SU-DHL-6 (cell line): ENCODE measurements around the gene ALOXE3.

ENCODE experiments used
- H2AFZ ChIP-seq: fragments of 200-600 bp; sonication (generic); 2 replicates; pipeline ENCODE4 v1.6.1; 2014; ENCODE audit warnings: low read depth, mild to moderate bottlenecking, moderate library complexity, mixed read lengths, antibody characterized with exemption, low read length; ENCODE audit not compliant: severe bottlenecking
- H3F3A ChIP-seq: fragments of 200-600 bp; shearing (Covaris generic); 2 replicates; pipeline ENCODE4 v1.6.0; 2016; ENCODE audit warnings: antibody characterized with exemption, mild to moderate bottlenecking; ENCODE audit not compliant: insufficient read depth
- H3K27ac ChIP-seq: fragments of 200-600 bp; sonication (generic); 2 replicates; pipeline ENCODE4 v1.5.1; 2016; ENCODE audit warnings: low read depth, mild to moderate bottlenecking, low read length, moderate library complexity, mixed read lengths
- H3K27me3 ChIP-seq: fragments of 200-600 bp; sonication (generic), shearing (Covaris generic); 2 replicates; pipeline ENCODE4 v1.6.0; 2014; ENCODE audit warnings: mild to moderate bottlenecking, low read length
- H3K36me3 ChIP-seq: fragments of 200-600 bp; sonication (generic); 2 replicates; pipeline ENCODE4 v1.6.1; 2014; ENCODE audit warnings: mild to moderate bottlenecking, low read length, mixed read lengths
- H3K4me2 ChIP-seq: fragments of 300-600, 200-600 bp; shearing (Covaris generic), sonication (generic); 2 replicates; pipeline ENCODE4 v1.6.0; 2014; ENCODE audit warnings: low read length, low read depth, mild to moderate bottlenecking; ENCODE audit not compliant: poor library complexity, severe bottlenecking
- H3K4me3 ChIP-seq: fragments of 200-600 bp; sonication (generic); 2 replicates; pipeline ENCODE4 v1.5.1; 2014; ENCODE audit warnings: antibody characterized with exemption, low read length, mild to moderate bottlenecking, mixed read lengths; ENCODE audit not compliant: insufficient read depth, poor library complexity, severe bottlenecking
- H3K79me2 ChIP-seq: fragments of 200-600 bp; sonication (generic); 2 replicates; pipeline ENCODE4 v1.6.1; 2014; ENCODE audit warnings: mild to moderate bottlenecking, low read length, moderate library complexity; ENCODE audit not compliant: insufficient read depth
- H3K9ac ChIP-seq: fragments of 200-600 bp; sonication (generic); 2 replicates; pipeline ENCODE4 v1.7.0; 2014; ENCODE audit warnings: mild to moderate bottlenecking, low read length
- H3K9me2 ChIP-seq: fragments of 200-600 bp; sonication (generic); replicated peaks from 2 replicates; pipeline ENCODE4 v1.6.1; 2014; ENCODE audit warnings: low read length; ENCODE audit not compliant: insufficient read depth
- H3K9me3 ChIP-seq: fragments of 200-600 bp; sonication (generic); 2 replicates; pipeline ENCODE4 v1.6.1; 2014; ENCODE audit warnings: low read length, mixed read lengths; ENCODE audit not compliant: insufficient read depth
- H4K20me1 ChIP-seq: fragments of 200-600 bp; sonication (generic); 2 replicates; pipeline ENCODE4 v1.6.1; 2014; ENCODE audit warnings: low read depth, mild to moderate bottlenecking, antibody characterized with exemption, low read length, moderate library complexity, mixed read lengths
- EZH2phosphoT487 ChIP-seq: fragments of 200-600 bp; sonication (generic), shearing (Covaris generic); conservative IDR thresholded peaks from 2 replicates; pipeline ENCODE4 v1.6.1; 2018; ENCODE audit warnings: mild to moderate bottlenecking, antibody characterized with exemption, low read length, moderate library complexity, mixed read lengths
- TF ChIP-seq, protein P1 (sequence below): fragments of 200-600 bp; sonication (generic); IDR thresholded peaks from one replicate; pipeline ENCODE4 v1.5.1; 2017; ENCODE audit warnings: antibody characterized with exemption, mild to moderate bottlenecking, low read length, moderate library complexity; ENCODE audit not compliant: insufficient read depth, poor library complexity, severe bottlenecking

Gene ALOXE3

DNA sequence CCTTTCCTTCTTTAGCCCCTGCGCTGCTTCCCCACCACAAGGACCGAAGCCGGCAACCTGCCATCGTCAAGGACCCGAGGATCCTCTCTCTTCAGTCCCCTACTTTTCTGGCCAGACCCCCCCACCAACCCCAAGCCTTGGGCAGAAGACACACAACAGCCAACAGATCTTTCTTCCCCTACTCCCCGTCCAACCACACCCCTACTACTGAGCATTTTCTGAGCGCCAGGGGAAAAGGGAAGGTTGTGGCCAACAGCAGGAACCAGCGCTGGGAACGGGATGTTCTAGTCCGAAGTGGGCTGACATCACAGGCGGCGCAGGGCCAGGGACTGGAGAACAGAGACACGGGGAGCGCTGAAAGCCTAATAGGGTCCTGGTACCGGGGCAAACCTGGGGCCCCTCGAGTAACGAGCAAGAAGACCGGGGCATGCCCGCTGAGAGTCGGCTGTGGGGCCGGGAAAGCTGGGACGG, 33.4 kb upstream of the ALOXE3 start:
- Histone ChIP-seq H3K9me2 (no peaks in the 10 kb centered on the region), H3K9ac (peak overlapping the region; percentile 70), H3F3A (0 out of 2 replicates have a peak, but pooled peaks cover 3% of the 10 kb centered on the region), H4K20me1 (no peaks in the 10 kb centered on the region), H3K4me2 (peak overlapping the region; percentile 67), H2AFZ (no peak overlapping the region), H3K79me2 (peaks cover 8% of the 10 kb centered on the region; the same call in 1 of the 2 replicates), H3K4me3 (peak overlapping the region; percentile 62), H3K36me3 (no peaks in the 10 kb centered on the region), H3K9me3 (no peaks in the 10 kb centered on the region), H3K27me3 (no peaks in the 10 kb centered on the region), H3K27ac (peak overlapping the region; percentile 18; the same call in 1 of the 2 replicates)
- TF ChIP-seq, protein P1, sequence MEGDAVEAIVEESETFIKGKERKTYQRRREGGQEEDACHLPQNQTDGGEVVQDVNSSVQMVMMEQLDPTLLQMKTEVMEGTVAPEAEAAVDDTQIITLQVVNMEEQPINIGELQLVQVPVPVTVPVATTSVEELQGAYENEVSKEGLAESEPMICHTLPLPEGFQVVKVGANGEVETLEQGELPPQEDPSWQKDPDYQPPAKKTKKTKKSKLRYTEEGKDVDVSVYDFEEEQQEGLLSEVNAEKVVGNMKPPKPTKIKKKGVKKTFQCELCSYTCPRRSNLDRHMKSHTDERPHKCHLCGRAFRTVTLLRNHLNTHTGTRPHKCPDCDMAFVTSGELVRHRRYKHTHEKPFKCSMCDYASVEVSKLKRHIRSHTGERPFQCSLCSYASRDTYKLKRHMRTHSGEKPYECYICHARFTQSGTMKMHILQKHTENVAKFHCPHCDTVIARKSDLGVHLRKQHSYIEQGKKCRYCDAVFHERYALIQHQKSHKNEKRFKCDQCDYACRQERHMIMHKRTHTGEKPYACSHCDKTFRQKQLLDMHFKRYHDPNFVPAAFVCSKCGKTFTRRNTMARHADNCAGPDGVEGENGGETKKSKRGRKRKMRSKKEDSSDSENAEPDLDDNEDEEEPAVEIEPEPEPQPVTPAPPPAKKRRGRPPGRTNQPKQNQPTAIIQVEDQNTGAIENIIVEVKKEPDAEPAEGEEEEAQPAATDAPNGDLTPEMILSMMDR: no peak
- no peak for TF ChIP-seq EZH2phosphoT487

DNA sequence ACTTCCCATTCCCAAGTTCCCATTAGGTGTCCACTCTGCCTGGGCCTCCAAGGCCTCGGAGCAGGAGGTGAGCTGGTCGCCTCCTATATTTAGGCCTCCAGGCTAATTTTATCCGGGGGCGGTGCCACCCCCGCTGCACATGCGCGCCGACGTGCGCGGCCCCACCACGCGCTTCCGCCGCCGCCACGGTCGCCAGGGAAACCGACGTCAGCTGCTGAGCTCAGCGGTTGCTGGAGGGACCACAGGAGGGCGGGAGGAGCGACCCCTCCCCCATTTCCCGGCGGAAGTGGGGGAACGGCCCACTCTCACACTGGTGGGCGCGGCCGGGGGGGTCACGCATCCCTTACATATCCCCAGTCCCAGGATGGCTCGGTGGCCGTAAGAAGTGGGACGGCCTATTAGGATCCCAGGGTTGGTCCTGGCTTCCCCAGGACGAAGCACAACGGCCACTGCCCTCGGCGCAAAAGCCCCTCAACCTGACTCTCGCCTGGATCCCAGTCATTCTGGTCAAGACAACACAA, 32.9 kb upstream of the ALOXE3 start:
- H3K4me2 ChIP-seq: peak overlapping the region; percentile 67
- no peaks in the 10 kb centered on the region for H3K9me2 ChIP-seq
- H3K9me3 ChIP-seq: no peaks in the 10 kb centered on the region
- H3K9ac ChIP-seq: peak overlapping the region; percentile 70
- H2AFZ ChIP-seq: no peak overlapping the region
- peak overlapping the region; percentile 62 for H3K4me3 ChIP-seq
- H3K36me3 ChIP-seq: no peaks in the 10 kb centered on the region
- H3K27ac ChIP-seq: peak overlapping the region; percentile 38
- 0 out of 2 replicates have a peak, but pooled peaks cover 3% of the 10 kb centered on the region for H3F3A ChIP-seq
- TF ChIP-seq EZH2phosphoT487: no peak
- TF ChIP-seq, protein P1: no peak
- no peaks in the 10 kb centered on the region for H3K27me3 ChIP-seq
- no peaks in the 10 kb centered on the region for H4K20me1 ChIP-seq
- peaks cover 8% of the 10 kb centered on the region; the same call in 1 of the 2 replicates for H3K79me2 ChIP-seq

DNA sequence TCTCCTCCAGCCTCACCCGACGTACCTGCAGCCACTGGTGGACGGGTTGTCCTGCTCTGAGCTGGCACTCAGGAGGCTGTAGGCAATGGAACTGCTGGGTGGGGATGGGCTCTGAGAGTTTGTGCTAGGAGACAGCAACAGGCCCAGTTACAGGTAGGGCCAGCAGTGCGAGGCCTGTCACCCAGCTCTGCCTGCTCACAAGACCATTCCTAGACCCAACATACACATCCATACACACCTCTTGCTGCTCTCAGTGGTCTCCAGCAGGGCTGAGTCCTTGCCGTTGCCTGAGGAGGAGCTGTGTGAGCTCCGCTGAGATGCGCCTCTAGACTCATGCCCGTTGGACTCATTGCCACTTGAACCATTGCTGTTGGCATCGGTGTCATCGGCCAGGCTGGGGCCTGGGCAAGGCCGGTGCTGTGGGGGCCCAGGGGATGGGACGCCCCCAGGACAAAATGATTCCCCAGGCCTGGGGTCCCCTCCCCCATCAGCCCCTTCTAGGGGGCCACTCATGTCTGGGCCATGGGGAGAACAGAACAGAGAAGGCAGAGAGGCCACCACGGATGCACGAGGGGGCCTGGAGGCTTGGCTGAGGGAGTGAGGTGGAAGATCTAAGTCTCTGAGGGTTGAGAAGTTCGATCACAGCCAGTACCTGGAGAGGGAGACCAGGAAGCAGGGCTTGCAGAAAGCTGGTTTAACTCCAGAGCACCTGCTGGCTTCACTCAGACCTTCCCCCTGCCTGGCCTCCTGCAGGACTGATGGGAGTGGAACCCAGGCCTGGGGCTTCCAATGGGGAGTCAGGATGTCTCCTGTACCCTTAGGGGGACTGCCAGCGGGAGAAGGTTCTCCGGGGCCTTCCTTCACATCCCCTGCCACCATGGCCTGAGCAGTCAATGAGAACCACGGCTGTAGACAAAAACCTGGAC, 32.1 kb upstream of the ALOXE3 start:
- H3K9ac ChIP-seq: 0 out of 2 replicates have a peak overlapping the region, but pooled peaks have one; percentile 12
- H3K4me3 ChIP-seq: peak overlapping the region; percentile 62
- 0 out of 2 replicates have a peak, but pooled peaks cover 3% of the 10 kb centered on the region for H3F3A ChIP-seq
- no peaks in the 10 kb centered on the region for H4K20me1 ChIP-seq
- peak overlapping the region; percentile 67 for H3K4me2 ChIP-seq
- H3K27me3 ChIP-seq: no peaks in the 10 kb centered on the region
- peaks cover 5% of the 10 kb centered on the region; the same call in 1 of the 2 replicates for H3K79me2 ChIP-seq
- no peaks in the 10 kb centered on the region for H3K9me3 ChIP-seq
- no peaks in the 10 kb centered on the region for H3K36me3 ChIP-seq
- TF ChIP-seq, protein P1: no peak
- TF ChIP-seq EZH2phosphoT487: no peak
- no peaks in the 10 kb centered on the region for H3K9me2 ChIP-seq
- peak overlapping the region; percentile 38 for H3K27ac ChIP-seq
- no peak overlapping the region for H2AFZ ChIP-seq
